PC-3 (cell line): ENCODE measurements around the gene PIM3. TPM values are rescaled to one million over a fixed set of nuclear protein-coding genes. Genes with fewer than 3 reads are reported as not detected.

Experiments
- ATAC-seq: fragments of 200-7000 bp; cut with Tn5 transposase; 2 replicates; pipeline ENCODE4 v1.9.1; 2020; ENCODE audit warnings: mild to moderate bottlenecking, moderate library complexity
- BruUV-seq: library from RNA; stranded (reverse); fragments of 400-500 nt; replicated peaks from 2 replicates; lab custom pipeline; 2021; lab: Mats Ljungman, UMichigan
- CTCF ChIA-PET: fragments of 300-600 bp; sonication (Branson Sonifier 250); formaldehyde crosslinking; loops from one replicate; lab custom pipeline; 2022; ENCODE audit warnings: antibody characterized with exemption; lab: Charles Lee
- POLR2A ChIA-PET: fragments of 300-600 bp; sonication (Branson Sonifier 250); formaldehyde crosslinking; loops from one replicate; lab custom pipeline; 2022; ENCODE audit warnings: antibody characterized with exemption; ENCODE audit not compliant: unreplicated experiment; lab: Charles Lee
- DNase-seq: peaks from one replicate; pipeline ENCODE4 v3.0.0-alpha.2; 2015
- H2AFZ ChIP-seq: fragments of 300-600 bp; sonication (generic); 2 replicates; pipeline ENCODE4 v1.6.0; 2016; ENCODE audit warnings: antibody characterized with exemption, low read length
- H3F3A ChIP-seq: fragments of 300-600 bp; sonication (generic); one replicate; pipeline ENCODE4 v1.6.0; 2017; ENCODE audit warnings: antibody characterized with exemption, low read length, control low read depth, mild to moderate bottlenecking; ENCODE audit not compliant: unreplicated experiment
- H3K27ac ChIP-seq: fragments of 300-600 bp; sonication (generic); 2 replicates; pipeline ENCODE4 v1.5.1; 2016; ENCODE audit warnings: mild to moderate bottlenecking, low read length
- H3K27me3 ChIP-seq: fragments of 300-600 bp; sonication (generic); 2 replicates; pipeline ENCODE4 v1.6.1; 2016; ENCODE audit warnings: low read length, mixed read lengths
- H3K36me3 ChIP-seq: fragments of 300-600 bp; sonication (generic); 2 replicates; pipeline ENCODE4 v1.6.1; 2016; ENCODE audit warnings: low read depth, mixed run types, low read length, mixed read lengths
- H3K4me1 ChIP-seq: fragments of 300-600 bp; sonication (generic); 2 replicates; pipeline ENCODE4 v1.5.1; 2016; ENCODE audit warnings: low read length; ENCODE audit not compliant: insufficient read depth
- H3K4me2 ChIP-seq: fragments of 300-600 bp; sonication (generic); 2 replicates; pipeline ENCODE4 v1.6.0; 2016; ENCODE audit warnings: low read length
- H3K4me3 ChIP-seq: fragments of 300-600 bp; sonication (generic); 2 replicates; pipeline ENCODE4 v1.5.1; 2016; ENCODE audit warnings: mild to moderate bottlenecking, low read length, mixed read lengths
- H3K79me2 ChIP-seq: fragments of 300-600 bp; sonication (generic); 2 replicates; pipeline ENCODE4 v1.6.1; 2017; ENCODE audit warnings: low read length, mixed read lengths
- H3K9ac ChIP-seq: fragments of 300-600 bp; sonication (generic); 2 replicates; pipeline ENCODE4 v1.6.0; 2016; ENCODE audit warnings: mild to moderate bottlenecking, low read length
- H3K9me2 ChIP-seq: fragments of 300-600 bp; sonication (generic); replicated peaks from 2 replicates; pipeline ENCODE4 v1.6.1; 2016; ENCODE audit warnings: mixed run types, low read length, mixed read lengths
- H3K9me3 ChIP-seq: fragments of 300-600 bp; sonication (generic); 2 replicates; pipeline ENCODE4 v1.6.1; 2016; ENCODE audit warnings: low read length, mixed read lengths
- H4K20me1 ChIP-seq: fragments of 300-600 bp; sonication (generic); 2 replicates; pipeline ENCODE4 v1.6.1; 2016; ENCODE audit warnings: low read length, mixed read lengths
- EZH2 ChIP-seq: fragments of 300-600 bp; sonication (generic); IDR thresholded peaks from one replicate; pipeline ENCODE4 v1.6.1; 2017; ENCODE audit warnings: antibody characterized with exemption, mild to moderate bottlenecking, low read length; ENCODE audit not compliant: unreplicated experiment
- EZH2phosphoT487 ChIP-seq: fragments of 300-600 bp; sonication (generic); IDR thresholded peaks from 2 replicates; pipeline ENCODE4 v1.6.1; 2018; ENCODE audit warnings: mild to moderate bottlenecking, antibody characterized with exemption, low read length, borderline replicate concordance
- intact Hi-C: fragments of 100-400 bp; cut with micrococcal nuclease; formaldehyde crosslinking; loops from 2 replicates; pipeline ENCODE4 v1.9.0; 2023
- total RNA-seq: library from RNA; depleted of rRNA; stranded (reverse); fragments of >200 nt; gene quantifications from 2 replicates; pipeline ENCODE4 v1.2.3, GENCODE V29; 2014
- TF ChIP-seq, protein P1 (sequence below): fragments of 300-600 bp; sonication (generic); conservative IDR thresholded peaks from 2 replicates; pipeline ENCODE4 v1.5.1; 2017; ENCODE audit warnings: antibody characterized with exemption, low read depth, mild to moderate bottlenecking, low read length

PIM3 gene
- total RNA-seq, 1 experiment from 2014 or later = 61.7 TPM

DNA sequence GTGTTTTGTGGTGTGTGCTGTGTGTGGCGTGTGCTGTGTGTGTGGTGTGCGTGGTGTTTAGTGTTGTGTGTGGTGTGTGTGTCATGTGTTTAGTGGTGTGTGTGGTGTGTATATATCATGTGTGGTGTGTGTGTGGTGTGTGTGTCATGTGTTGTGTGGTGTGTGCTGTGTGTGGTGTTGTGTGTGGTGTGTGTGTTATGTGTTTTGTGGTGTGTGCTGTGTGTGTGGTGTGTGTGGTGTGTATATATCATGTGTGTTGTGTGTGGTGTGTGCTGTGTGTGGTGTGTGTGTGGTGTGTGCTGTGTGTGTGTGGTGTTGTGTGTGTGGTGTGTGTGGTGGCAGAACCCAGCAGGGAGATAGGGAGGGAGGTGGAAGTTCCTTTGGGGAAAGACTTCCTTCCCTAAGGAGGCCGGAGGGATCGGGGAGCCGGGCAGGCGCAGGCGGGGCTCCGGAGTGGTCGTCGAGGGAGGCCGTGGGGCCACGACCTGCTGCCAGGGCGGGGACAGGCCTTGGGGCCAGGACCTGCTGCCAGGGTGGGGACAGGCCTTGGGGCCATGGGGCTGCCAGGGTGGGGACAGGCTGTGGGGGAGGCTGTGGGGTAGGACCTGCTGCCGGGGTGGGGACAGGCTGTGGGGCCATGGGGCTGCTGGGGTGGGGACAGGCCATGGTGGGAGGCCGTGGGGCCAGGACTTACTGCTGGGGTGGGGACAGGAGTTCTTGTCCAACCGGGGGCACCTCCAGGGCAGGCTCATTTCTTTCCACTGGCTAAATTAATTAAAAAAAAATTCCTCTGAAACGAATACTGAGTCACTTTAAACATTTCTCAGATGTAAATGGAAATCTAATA, 15.2 kb downstream of the PIM3 start:
- no peaks in the 10 kb centered on the region for H3K9me3 ChIP-seq
- no peak overlapping the region for H3K9ac ChIP-seq
- H3F3A ChIP-seq = peaks cover 5% of the 10 kb centered on the region
- DNase-seq (no peak), ATAC-seq (no peak)
- CTCF ChIA-PET = no interaction called here
- no peaks in the 10 kb centered on the region for H3K79me2 ChIP-seq
- no TSS peak for BruUV-seq
- POLR2A ChIA-PET = no interaction called here
- no peaks in the 10 kb centered on the region for H3K9me2 ChIP-seq
- H3K27ac ChIP-seq = no peak overlapping the region
- no peaks in the 10 kb centered on the region for H3K36me3 ChIP-seq
- H3K27me3 ChIP-seq = no peaks in the 10 kb centered on the region
- intact Hi-C loops = loop anchor here (10.0 kb wide), 1 partner anchor 59 kb away; no protein-coding TSS in a partner anchor
- H4K20me1 ChIP-seq = no peaks in the 10 kb centered on the region
- H3K4me2 ChIP-seq = no peak overlapping the region
- H2AFZ ChIP-seq = no peak overlapping the region
- no peak overlapping the region for H3K4me3 ChIP-seq
- no peak for TF ChIP-seq EZH2
- TF ChIP-seq, protein P1, sequence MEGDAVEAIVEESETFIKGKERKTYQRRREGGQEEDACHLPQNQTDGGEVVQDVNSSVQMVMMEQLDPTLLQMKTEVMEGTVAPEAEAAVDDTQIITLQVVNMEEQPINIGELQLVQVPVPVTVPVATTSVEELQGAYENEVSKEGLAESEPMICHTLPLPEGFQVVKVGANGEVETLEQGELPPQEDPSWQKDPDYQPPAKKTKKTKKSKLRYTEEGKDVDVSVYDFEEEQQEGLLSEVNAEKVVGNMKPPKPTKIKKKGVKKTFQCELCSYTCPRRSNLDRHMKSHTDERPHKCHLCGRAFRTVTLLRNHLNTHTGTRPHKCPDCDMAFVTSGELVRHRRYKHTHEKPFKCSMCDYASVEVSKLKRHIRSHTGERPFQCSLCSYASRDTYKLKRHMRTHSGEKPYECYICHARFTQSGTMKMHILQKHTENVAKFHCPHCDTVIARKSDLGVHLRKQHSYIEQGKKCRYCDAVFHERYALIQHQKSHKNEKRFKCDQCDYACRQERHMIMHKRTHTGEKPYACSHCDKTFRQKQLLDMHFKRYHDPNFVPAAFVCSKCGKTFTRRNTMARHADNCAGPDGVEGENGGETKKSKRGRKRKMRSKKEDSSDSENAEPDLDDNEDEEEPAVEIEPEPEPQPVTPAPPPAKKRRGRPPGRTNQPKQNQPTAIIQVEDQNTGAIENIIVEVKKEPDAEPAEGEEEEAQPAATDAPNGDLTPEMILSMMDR = no peak
- TF ChIP-seq EZH2phosphoT487 = no peak
- H3K4me1 ChIP-seq = peaks cover 4% of the 10 kb centered on the region; the same call in 1 of the 2 replicates

DNA sequence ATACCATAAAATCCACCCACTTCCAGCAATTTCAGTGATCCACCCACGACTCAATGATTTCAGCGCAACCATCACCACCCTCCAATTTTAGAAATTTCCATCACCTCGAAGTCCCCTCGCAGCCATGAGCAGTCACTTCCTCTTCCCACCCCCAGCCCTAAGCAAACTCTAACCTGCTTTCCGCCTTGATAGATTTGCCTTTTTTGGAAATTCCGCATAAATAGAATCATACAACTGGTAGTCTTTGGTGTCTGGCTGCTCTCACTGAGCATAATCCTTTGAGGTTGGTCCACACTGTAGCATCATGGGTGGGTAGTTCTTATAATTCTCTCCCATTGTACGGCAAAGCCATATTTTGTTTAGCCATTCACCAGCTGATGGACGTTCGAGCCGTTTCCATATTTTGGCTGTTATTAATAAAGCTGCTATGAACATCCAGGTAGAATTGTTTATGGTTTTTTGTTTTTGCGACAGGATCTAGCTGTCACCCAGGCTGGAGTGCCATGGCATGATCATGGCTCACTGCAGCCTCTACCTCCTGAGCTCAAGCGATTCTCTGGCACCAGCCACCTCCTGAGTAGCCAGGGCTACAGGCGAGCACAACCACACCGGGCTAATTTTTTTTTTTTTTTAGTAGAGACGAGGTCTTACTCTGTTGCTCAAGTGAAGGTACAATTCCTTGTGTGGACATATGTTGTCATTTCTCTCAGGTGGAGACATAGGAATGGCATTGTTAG, 16.0 kb downstream of the PIM3 start:
- Histone ChIP-seq H3K9me2 (no peaks in the 10 kb centered on the region), H3K36me3 (no peaks in the 10 kb centered on the region), H3K4me1 (no peaks in the 10 kb centered on the region), H3K4me3 (no peak overlapping the region), H3K27ac (no peak overlapping the region), H3F3A (peaks cover 5% of the 10 kb centered on the region), H4K20me1 (no peaks in the 10 kb centered on the region), H3K4me2 (no peak overlapping the region), H2AFZ (no peak overlapping the region), H3K9ac (no peak overlapping the region), H3K27me3 (no peaks in the 10 kb centered on the region), H3K9me3 (no peaks in the 10 kb centered on the region), H3K79me2 (no peaks in the 10 kb centered on the region)
- intact Hi-C loops = loop anchor here (10.0 kb wide), 1 partner anchor 58 kb away; no protein-coding TSS in a partner anchor
- ChIA-PET CTCF (no interaction called here), POLR2A (no interaction called here)
- TF ChIP-seq, protein P1 = no peak
- no peak for TF ChIP-seq EZH2
- DNase-seq (no peak), ATAC-seq (no peak)
- BruUV-seq = no TSS peak
